Measurements from ENCODE around the gene LSM6.

DNA sequence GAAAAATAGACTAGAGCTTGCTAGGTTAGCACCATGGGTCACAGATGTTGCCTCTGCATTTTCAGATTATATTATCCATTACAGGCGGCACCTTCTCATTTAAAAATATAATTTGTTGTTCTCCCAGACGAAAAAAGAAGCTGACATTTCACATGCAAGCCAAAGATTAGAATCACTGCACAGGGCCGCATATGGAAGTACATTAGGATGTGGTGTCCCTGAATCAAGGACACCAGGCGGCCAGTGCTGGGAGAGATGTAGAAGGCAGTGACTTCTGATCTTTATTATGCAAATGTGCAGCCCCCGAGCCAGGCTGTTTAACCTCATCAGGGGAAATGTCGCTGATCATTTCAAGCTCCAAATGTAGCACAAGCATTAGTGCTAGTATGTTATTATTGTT lies 61.6 kb downstream of the LSM6 start:
- TF ChIP-seq, protein P1, sequence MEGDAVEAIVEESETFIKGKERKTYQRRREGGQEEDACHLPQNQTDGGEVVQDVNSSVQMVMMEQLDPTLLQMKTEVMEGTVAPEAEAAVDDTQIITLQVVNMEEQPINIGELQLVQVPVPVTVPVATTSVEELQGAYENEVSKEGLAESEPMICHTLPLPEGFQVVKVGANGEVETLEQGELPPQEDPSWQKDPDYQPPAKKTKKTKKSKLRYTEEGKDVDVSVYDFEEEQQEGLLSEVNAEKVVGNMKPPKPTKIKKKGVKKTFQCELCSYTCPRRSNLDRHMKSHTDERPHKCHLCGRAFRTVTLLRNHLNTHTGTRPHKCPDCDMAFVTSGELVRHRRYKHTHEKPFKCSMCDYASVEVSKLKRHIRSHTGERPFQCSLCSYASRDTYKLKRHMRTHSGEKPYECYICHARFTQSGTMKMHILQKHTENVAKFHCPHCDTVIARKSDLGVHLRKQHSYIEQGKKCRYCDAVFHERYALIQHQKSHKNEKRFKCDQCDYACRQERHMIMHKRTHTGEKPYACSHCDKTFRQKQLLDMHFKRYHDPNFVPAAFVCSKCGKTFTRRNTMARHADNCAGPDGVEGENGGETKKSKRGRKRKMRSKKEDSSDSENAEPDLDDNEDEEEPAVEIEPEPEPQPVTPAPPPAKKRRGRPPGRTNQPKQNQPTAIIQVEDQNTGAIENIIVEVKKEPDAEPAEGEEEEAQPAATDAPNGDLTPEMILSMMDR (IDR thresholded peaks at IDR 0.05), result no peak
- no peak for TF ChIP-seq EP300 (IDR thresholded peaks at IDR 0.05)
